Measurements from ENCODE around the gene APEH. TPM values are rescaled to one million over a fixed set of nuclear protein-coding genes. Genes with fewer than 3 reads are reported as not detected.

The APEH gene
- polyA plus RNA-seq, 3 donors = 66.1 to 105 (median 92.6) TPM

- Mint-ChIP-seq H3K4me1 (peaks cover 14% of the 10 kb centered on the region), H3K9me3 (no peaks in the 10 kb centered on the region), H3K4me3 (no peak overlapping the region), H3K27ac (peak overlapping the region in 1 of 7 donors; percentile 37), H3K36me3 (peaks cover 43 to 63% of the 10 kb centered on the region in 2 donors), H3K27me3 (ENCODE audit: low read depth in 3 of 3) (no peaks in the 10 kb centered on the region)
- peaks cover 7% of the 10 kb centered on the region for H3K79me2 ChIP-seq (ENCODE audit: insufficient read depth, low read length)
- H3K27ac ChIP-seq (ENCODE audit: low read depth in 1 of 2, low read length in 2 of 2) = no peak overlapping the region
- H3K27me3 ChIP-seq (ENCODE audit: control insufficient read depth in 2 of 2, insufficient read depth in 2 of 2, low read length in 2 of 2) = no peaks in the 10 kb centered on the region
- no peaks in the 10 kb centered on the region for H3K9me3 ChIP-seq (replicated peaks in 1 of 2; ENCODE audit: control insufficient read depth in 1 of 2, insufficient read depth in 1 of 2, low read length in 2 of 2)
- WGBS (ENCODE audit: insufficient coverage) = 96% methylated on average over 13 of the region's 15 CpGs
- no peak for TF ChIP-seq CTCF (IDR thresholded peaks at IDR 0.05)
- no peak for DNase-seq
- H3K36me3 ChIP-seq (replicated peaks in 1 of 2; ENCODE audit: control insufficient read depth in 1 of 2, insufficient read depth in 2 of 2, low read length in 2 of 2) = peaks cover 49 to 71% of the 10 kb centered on the region in 2 donors
- intact Hi-C loops (cut with micrococcal nuclease) = loop anchor here (10.0 kb wide), 2 partner anchors 53 to 57 kb away; partner anchors contain the start of genes APEH (in 2 of the 2) and IP6K1 (in 1 of the 2)
- no peak overlapping the region for H3K4me3 ChIP-seq (replicated peaks in 1 of 3; ENCODE audit: low read depth in 2 of 3, low read length in 3 of 3)
- peaks cover 3% of the 10 kb centered on the region for H4K20me1 ChIP-seq (ENCODE audit: insufficient read depth, low read length)
- H3K4me1 ChIP-seq (ENCODE audit: control insufficient read depth in 1 of 2, insufficient read depth in 2 of 2, low read length in 2 of 2) = peaks cover 14 to 19% of the 10 kb centered on the region in 2 donors
- H2AFZ ChIP-seq (ENCODE audit: insufficient read depth, low read depth, low read length, poor library complexity, severe bottlenecking) = no peak overlapping the region
- H3K9ac ChIP-seq (ENCODE audit: insufficient read depth, low read length, poor library complexity, severe bottlenecking) = no peak overlapping the region
- no peak overlapping the region for H3K4me2 ChIP-seq (replicated peaks; ENCODE audit: extremely low read depth, low read length, poor library complexity, severe bottlenecking)
These were observed 53.8 kb downstream of the APEH start for GRCh38 chr3:49727924-49728361.

DNA sequence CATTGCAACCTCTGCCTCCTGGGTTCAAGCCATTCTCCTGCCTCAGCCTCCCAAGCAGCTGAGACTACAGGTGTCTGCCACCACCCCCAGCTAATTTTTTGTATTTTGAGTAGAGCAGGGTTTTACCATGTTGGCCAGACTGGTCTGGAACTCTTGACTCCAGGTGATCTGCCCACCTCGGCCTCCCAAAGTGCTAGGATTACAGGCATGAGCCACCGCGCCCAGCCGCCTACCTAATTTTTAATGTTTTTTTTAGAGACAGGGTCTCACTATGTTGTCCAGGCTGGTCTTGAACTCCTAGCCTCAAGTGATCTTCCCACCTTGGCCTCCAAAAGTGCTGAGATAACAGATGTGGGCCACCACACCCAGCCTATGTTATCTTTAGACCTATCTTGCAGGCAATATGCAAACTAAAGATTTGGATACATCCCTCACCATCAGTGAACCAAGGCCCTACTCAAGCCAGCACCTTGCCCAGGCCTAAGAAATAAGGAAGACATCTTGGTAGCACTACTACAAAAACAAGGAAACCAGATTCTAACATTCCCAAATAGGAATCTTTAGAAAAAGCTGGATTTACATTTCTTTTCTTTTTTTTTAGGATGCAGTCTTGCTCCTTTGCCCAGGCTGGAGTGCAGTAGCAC is 55.9 kb downstream of the APEH start:
- Mint-ChIP-seq H3K4me3 (no peak overlapping the region), H3K36me3 (peaks cover 53 to 77% of the 10 kb centered on the region in 2 donors), H3K4me1 (peaks cover 17% of the 10 kb centered on the region), H3K27me3 (ENCODE audit: low read depth in 3 of 3) (no peaks in the 10 kb centered on the region), H3K9me3 (no peaks in the 10 kb centered on the region), H3K27ac (peak overlapping the region in 1 of 7 donors; percentile 57)
- no peak overlapping the region for H3K4me3 ChIP-seq (replicated peaks in 1 of 3; ENCODE audit: low read depth in 2 of 3, low read length in 3 of 3)
- no peak overlapping the region for H3K4me2 ChIP-seq (replicated peaks; ENCODE audit: extremely low read depth, low read length, poor library complexity, severe bottlenecking)
- no peak overlapping the region for H2AFZ ChIP-seq (ENCODE audit: insufficient read depth, low read depth, low read length, poor library complexity, severe bottlenecking)
- no peaks in the 10 kb centered on the region for H3K9me3 ChIP-seq (replicated peaks in 1 of 2; ENCODE audit: control insufficient read depth in 1 of 2, insufficient read depth in 1 of 2, low read length in 2 of 2)
- H3K9ac ChIP-seq (ENCODE audit: insufficient read depth, low read length, poor library complexity, severe bottlenecking) = no peak overlapping the region
- TF ChIP-seq CTCF (IDR thresholded peaks at IDR 0.05) = no peak
- H3K27me3 ChIP-seq (ENCODE audit: control insufficient read depth in 2 of 2, insufficient read depth in 2 of 2, low read length in 2 of 2) = no peaks in the 10 kb centered on the region
- peaks cover 12 to 16% of the 10 kb centered on the region in 2 donors for H3K4me1 ChIP-seq (ENCODE audit: control insufficient read depth in 1 of 2, insufficient read depth in 2 of 2, low read length in 2 of 2)
- no peaks in the 10 kb centered on the region for H3K79me2 ChIP-seq (ENCODE audit: insufficient read depth, low read length)
- H3K36me3 ChIP-seq (replicated peaks in 1 of 2; ENCODE audit: control insufficient read depth in 1 of 2, insufficient read depth in 2 of 2, low read length in 2 of 2) = peaks cover 63 to 86% of the 10 kb centered on the region in 2 donors
- no peak for DNase-seq
- H3K27ac ChIP-seq (ENCODE audit: low read depth in 1 of 2, low read length in 2 of 2) = no peak overlapping the region
- intact Hi-C loops (cut with micrococcal nuclease) = loop anchor here (10.0 kb wide), 2 partner anchors 55 kb away; partner anchors contain the start of genes APEH (in 2 of the 2) and IP6K1 (in 1 of the 2)
- peaks cover 17% of the 10 kb centered on the region for H4K20me1 ChIP-seq (ENCODE audit: insufficient read depth, low read length)
- WGBS (ENCODE audit: insufficient coverage) = 100% methylated on average over 2 of the region's 4 CpGs

Measured in CD14-positive monocyte (primary cell).